Measurements from ENCODE around the gene MYO15B. TPM values are rescaled to one million over a fixed set of nuclear protein-coding genes. Genes with fewer than 3 reads are reported as not detected.

The MYO15B gene
- total and polyA plus RNA-seq, 2 experiments from 2014 or later, result 21.3 to 101 TPM

GRCh38 chr17:75542728-75543336 is 44.8 kb upstream of the MYO15B start:
- no peaks in the 10 kb centered on the region for H3K27me3 ChIP-seq
- H3K9me3 ChIP-seq (ENCODE audit: low read depth), result no peaks in the 10 kb centered on the region
- H3K27ac ChIP-seq, result no peak overlapping the region
- no peak for DNase-seq (ENCODE audit: low read depth in 1 of 2, low spot score in 1 of 2)
- peaks cover 5% of the 10 kb centered on the region for H3K4me1 ChIP-seq (ENCODE audit: low read depth)
- no peaks in the 10 kb centered on the region for H3K36me3 ChIP-seq
- H3K4me3 ChIP-seq, result no peak overlapping the region
- no peak for TF ChIP-seq CTCF (IDR thresholded peaks at IDR 0.05; ENCODE audit: low read depth, low read length)

- TF ChIP-seq CTCF (IDR thresholded peaks at IDR 0.05; ENCODE audit: low read depth, low read length), result no peak
- Histone ChIP-seq H3K27ac (no peak overlapping the region), H3K9me3 (ENCODE audit: low read depth) (no peaks in the 10 kb centered on the region), H3K27me3 (no peaks in the 10 kb centered on the region), H3K4me3 (no peak overlapping the region), H3K4me1 (ENCODE audit: low read depth) (peaks cover 9% of the 10 kb centered on the region), H3K36me3 (no peaks in the 10 kb centered on the region)
- no peak for DNase-seq (ENCODE audit: low read depth in 1 of 2, low spot score in 1 of 2)
These were observed 43.4 kb upstream of the MYO15B start for GRCh38 chr17:75544250-75544649.

- Histone ChIP-seq H3K27me3 (no peaks in the 10 kb centered on the region), H3K36me3 (no peaks in the 10 kb centered on the region), H3K4me3 (no peak overlapping the region), H3K27ac (peak overlapping the region; percentile 51), H3K9me3 (ENCODE audit: low read depth) (no peaks in the 10 kb centered on the region), H3K4me1 (ENCODE audit: low read depth) (peaks cover 17% of the 10 kb centered on the region)
- TF ChIP-seq CTCF (IDR thresholded peaks at IDR 0.05; ENCODE audit: low read depth, low read length), result no peak
- DNase-seq (ENCODE audit: low read depth in 1 of 2, low spot score in 1 of 2), result no peak
These were observed 41.4 kb upstream of the MYO15B start for GRCh38 chr17:75546181-75546580.

- Histone ChIP-seq H3K4me1 (ENCODE audit: low read depth) (peaks cover 15% of the 10 kb centered on the region), H3K27me3 (no peaks in the 10 kb centered on the region), H3K27ac (no peak overlapping the region), H3K36me3 (no peaks in the 10 kb centered on the region), H3K9me3 (ENCODE audit: low read depth) (no peaks in the 10 kb centered on the region), H3K4me3 (no peak overlapping the region)
- DNase-seq (ENCODE audit: low read depth in 1 of 2, low spot score in 1 of 2), result no peak
- TF ChIP-seq CTCF (IDR thresholded peaks at IDR 0.05; ENCODE audit: low read depth, low read length), result no peak
These were observed 40.5 kb upstream of the MYO15B start for GRCh38 chr17:75547091-75547490.

DNA sequence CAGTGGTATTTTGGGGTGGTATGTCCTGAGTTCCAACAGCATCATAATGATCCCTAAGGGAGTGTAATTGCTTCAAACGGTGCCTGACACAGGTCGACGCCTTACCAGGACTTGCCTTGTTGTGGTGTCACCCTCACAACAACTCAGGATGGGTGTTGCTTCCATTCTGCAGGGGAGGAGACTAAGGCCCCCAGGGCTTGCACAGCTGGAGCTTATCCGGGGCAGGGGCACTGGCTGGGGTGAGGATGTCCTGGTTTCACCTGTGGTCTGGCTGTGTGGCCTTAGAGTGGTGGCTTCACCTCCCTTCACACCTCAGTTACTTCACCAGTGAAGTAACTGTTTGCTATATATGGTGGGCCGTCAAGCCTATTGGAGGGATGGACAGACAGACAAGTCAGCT is 38.8 kb upstream of the MYO15B start:
- Histone ChIP-seq H3K4me3 (no peak overlapping the region), H3K4me1 (ENCODE audit: low read depth) (peaks cover 28% of the 10 kb centered on the region), H3K27ac (peak overlapping the region; percentile 88), H3K36me3 (no peaks in the 10 kb centered on the region), H3K27me3 (no peaks in the 10 kb centered on the region), H3K9me3 (ENCODE audit: low read depth) (no peaks in the 10 kb centered on the region)
- no peak for DNase-seq (ENCODE audit: low read depth in 1 of 2, low spot score in 1 of 2)
- TF ChIP-seq CTCF (IDR thresholded peaks at IDR 0.05; ENCODE audit: low read depth, low read length), result no peak
